HuH-7.5 (cell line): ENCODE data around the gene SUSD1.
A peak's percentile ranks its signal among the peaks of the same experiment; 100 is the strongest.
"Not testable (repeated sequence)": the region's sequence is repeated elsewhere in the genome, so short reads cannot be mapped to it uniquely, and the experiment has no call there.

Experiments
- DNase-seq: peaks from one replicate; pipeline ENCODE4 v3.0.0; 2011; ENCODE audit warnings: low spot score

Gene SUSD1

GRCh38 chr9:112174965-112175795, at the start of gene SUSD1:
SUSD1 (minus strand) TSS chr9:112175297; CDS start chr9:112175235, 62 bp downstream.
- peak; percentile 55 for DNase-seq

GRCh38 chr9:112224401-112225289, 49.5 kb upstream of the SUSD1 start:
- no peak for DNase-seq

GRCh38 chr9:112218908-112219307, 43.8 kb upstream of the SUSD1 start:
- no peak for DNase-seq

- no peak for DNase-seq
Measured at GRCh38 chr9:112212926-112213325, 37.8 kb upstream of the SUSD1 start.

- no peak for DNase-seq
Measured at GRCh38 chr9:112207451-112207850, 32.4 kb upstream of the SUSD1 start.

- DNase-seq = no peak
Measured at GRCh38 chr9:112203536-112203935, 28.4 kb upstream of the SUSD1 start.

- DNase-seq = no peak
Measured at GRCh38 chr9:112200711-112201110, 25.6 kb upstream of the SUSD1 start.

GRCh38 chr9:112198646-112199045, 23.5 kb upstream of the SUSD1 start:
- no peak for DNase-seq

GRCh38 chr9:112194969-112195431, 19.9 kb upstream of the SUSD1 start:
- DNase-seq = no peak

GRCh38 chr9:112193572-112194288, 18.6 kb upstream of the SUSD1 start:
- DNase-seq = no peak

GRCh38 chr9:112190320-112190719, 15.2 kb upstream of the SUSD1 start:
- DNase-seq = not testable (repeated sequence)

GRCh38 chr9:112188884-112189283, 13.8 kb upstream of the SUSD1 start:
- DNase-seq = no peak

- DNase-seq = no peak
Measured at GRCh38 chr9:112187404-112187803, 12.3 kb upstream of the SUSD1 start.

- no peak for DNase-seq
Measured at GRCh38 chr9:112186695-112187094, 11.6 kb upstream of the SUSD1 start.

GRCh38 chr9:112184946-112185345, 9.8 kb upstream of the SUSD1 start:
- DNase-seq = no peak

- no peak for DNase-seq
Measured at GRCh38 chr9:112184221-112184620, 9.1 kb upstream of the SUSD1 start.

GRCh38 chr9:112180387-112180881, 5.3 kb upstream of the SUSD1 start:
- DNase-seq = no peak

- no peak for DNase-seq
Measured at GRCh38 chr9:112179816-112180215, 4.7 kb upstream of the SUSD1 start.

- no peak for DNase-seq
Measured at GRCh38 chr9:112176524-112176923, 1.4 kb upstream of the SUSD1 start.

GRCh38 chr9:112175796-112176315, 759 bp upstream of the SUSD1 start:
- no peak for DNase-seq

- DNase-seq = peak; percentile 81
Measured at GRCh38 chr9:112174222-112174964, 704 bp downstream of the SUSD1 start.
